B cell (primary cell): ENCODE results near the gene AUNIP.

Experiments used
- CTCF ChIP-seq: fragments of 200-600 bp; IDR thresholded peaks from one replicate; pipeline ENCODE4 v1.8.0; 2022; ENCODE audit warnings: antibody characterized with exemption, mild to moderate bottlenecking
- EZH2 ChIP-seq: IDR thresholded peaks from 2 replicates; pipeline ENCODE4 v1.6.1; 2012; ENCODE audit warnings: borderline replicate concordance, low read depth, mild to moderate bottlenecking, moderate library complexity, low read length; ENCODE audit not compliant: insufficient read depth, poor library complexity, severe bottlenecking

- TF ChIP-seq CTCF: no peak
- no peak for TF ChIP-seq EZH2
Observed at GRCh38 chr1:25833158-25833557, 26.1 kb downstream of the AUNIP start.
